ENCODE data around the gene HDAC11. TPM values are rescaled to one million over a fixed set of nuclear protein-coding genes. Genes with fewer than 3 reads are reported as not detected.

Gene HDAC11
- total RNA-seq, 1 donor from 2014 or later, result 8.8 TPM

- H3K4me3 ChIP-seq (ENCODE audit: low read depth, low read length), result no peak overlapping the region
- DNase-seq (ENCODE audit: low read depth), result no peak
- TF ChIP-seq CTCF (conservative IDR thresholded peaks at IDR 0.05; ENCODE audit: low read depth, low read length), result no peak
Measured at GRCh38 chr3:13546667-13547171, 66.6 kb downstream of the HDAC11 start.

- DNase-seq (ENCODE audit: low read depth), result no peak
- no peak for TF ChIP-seq CTCF (conservative IDR thresholded peaks at IDR 0.05; ENCODE audit: low read depth, low read length)
- H3K4me3 ChIP-seq (ENCODE audit: low read depth, low read length), result no peak overlapping the region
Measured at GRCh38 chr3:13547591-13548371, 67.7 kb downstream of the HDAC11 start.

GRCh38 chr3:13548696-13549622, 68.9 kb downstream of the HDAC11 start, which contains the start of gene FBLN2:
TSS of gene FBLN2 (plus strand) at chr3:13549125. CDS start at chr3:13570356, 21,231 bp downstream.
- no peak within 1 kb of the TSS for H3K4me3 ChIP-seq (ENCODE audit: low read depth, low read length)
- DNase-seq (ENCODE audit: low read depth), result no peak
- TF ChIP-seq CTCF (conservative IDR thresholded peaks at IDR 0.05; ENCODE audit: low read depth, low read length), result no peak

GRCh38 chr3:13549623-13550422, 69.7 kb downstream of the HDAC11 start:
- TF ChIP-seq CTCF (conservative IDR thresholded peaks at IDR 0.05; ENCODE audit: low read depth, low read length), result no peak
- no peak for DNase-seq (ENCODE audit: low read depth)
- H3K4me3 ChIP-seq (ENCODE audit: low read depth, low read length), result no peak overlapping the region

GRCh38 chr3:13550423-13550690, 70.3 kb downstream of the HDAC11 start:
- H3K4me3 ChIP-seq (ENCODE audit: low read depth, low read length), result no peak overlapping the region
- no peak for TF ChIP-seq CTCF (conservative IDR thresholded peaks at IDR 0.05; ENCODE audit: low read depth, low read length)
- no peak for DNase-seq (ENCODE audit: low read depth)

GRCh38 chr3:13550791-13551360, 70.8 kb downstream of the HDAC11 start:
- H3K4me3 ChIP-seq (ENCODE audit: low read depth, low read length), result no peak overlapping the region
- TF ChIP-seq CTCF (conservative IDR thresholded peaks at IDR 0.05; ENCODE audit: low read depth, low read length), result no peak
- DNase-seq (ENCODE audit: low read depth), result no peak
